ENCODE results near the gene SIPA1L3.

SIPA1L3 gene

DNA sequence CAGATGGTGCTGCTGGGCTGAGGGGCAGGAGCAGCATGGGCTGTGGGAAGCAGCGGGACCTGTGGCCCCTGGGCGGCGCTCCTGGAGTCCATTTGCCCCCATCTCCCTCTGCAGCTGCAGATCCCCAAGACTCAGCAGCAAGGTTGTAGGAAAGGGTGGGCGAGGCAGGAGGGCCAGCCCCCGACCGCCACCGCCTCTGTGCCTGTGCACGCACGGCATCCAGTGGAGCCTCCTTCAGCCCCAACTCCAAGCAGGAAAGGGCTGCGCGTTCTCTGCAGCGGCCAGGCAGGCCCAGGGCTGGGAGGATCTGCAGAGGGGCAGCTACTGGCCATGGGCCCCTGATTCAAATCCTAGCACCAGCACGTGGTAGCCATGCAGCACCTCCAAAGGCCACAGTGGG, 296.2 kb downstream of the SIPA1L3 start:
- no peak for DNase-seq (ENCODE audit: low spot score)
- TF ChIP-seq, protein P1, sequence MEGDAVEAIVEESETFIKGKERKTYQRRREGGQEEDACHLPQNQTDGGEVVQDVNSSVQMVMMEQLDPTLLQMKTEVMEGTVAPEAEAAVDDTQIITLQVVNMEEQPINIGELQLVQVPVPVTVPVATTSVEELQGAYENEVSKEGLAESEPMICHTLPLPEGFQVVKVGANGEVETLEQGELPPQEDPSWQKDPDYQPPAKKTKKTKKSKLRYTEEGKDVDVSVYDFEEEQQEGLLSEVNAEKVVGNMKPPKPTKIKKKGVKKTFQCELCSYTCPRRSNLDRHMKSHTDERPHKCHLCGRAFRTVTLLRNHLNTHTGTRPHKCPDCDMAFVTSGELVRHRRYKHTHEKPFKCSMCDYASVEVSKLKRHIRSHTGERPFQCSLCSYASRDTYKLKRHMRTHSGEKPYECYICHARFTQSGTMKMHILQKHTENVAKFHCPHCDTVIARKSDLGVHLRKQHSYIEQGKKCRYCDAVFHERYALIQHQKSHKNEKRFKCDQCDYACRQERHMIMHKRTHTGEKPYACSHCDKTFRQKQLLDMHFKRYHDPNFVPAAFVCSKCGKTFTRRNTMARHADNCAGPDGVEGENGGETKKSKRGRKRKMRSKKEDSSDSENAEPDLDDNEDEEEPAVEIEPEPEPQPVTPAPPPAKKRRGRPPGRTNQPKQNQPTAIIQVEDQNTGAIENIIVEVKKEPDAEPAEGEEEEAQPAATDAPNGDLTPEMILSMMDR (IDR thresholded peaks at IDR 0.05; ENCODE audit: extremely low read depth, insufficient read depth, missing control alignments): no peak
- in situ Hi-C loops (cut with MboI; ENCODE audit: low pct_unique_long_range_greater_than_20kb, low sequenced_read_pairs, unreplicated experiment): no loop called here

DNA sequence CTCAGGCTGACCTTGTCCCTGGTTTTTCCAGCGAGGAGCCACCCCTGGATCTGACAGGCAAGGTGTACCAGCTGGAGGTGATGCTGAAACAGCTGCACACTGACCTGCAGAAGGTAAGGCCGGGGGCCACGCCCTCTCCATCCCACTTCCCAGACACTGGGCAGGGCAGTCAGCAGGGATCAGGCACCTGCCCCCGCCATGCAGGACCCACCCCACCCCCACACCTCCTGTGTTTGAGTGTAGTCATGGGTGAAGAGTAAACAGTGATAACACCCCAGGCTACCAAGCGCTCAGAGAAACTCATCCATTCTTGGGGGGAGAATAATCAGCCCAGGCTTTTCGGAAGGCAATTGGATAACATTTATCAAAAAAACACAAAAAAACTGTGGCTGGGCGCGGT, 297.1 kb downstream of the SIPA1L3 start:
- TF ChIP-seq, protein P1 (IDR thresholded peaks at IDR 0.05; ENCODE audit: extremely low read depth, insufficient read depth, missing control alignments): no peak
- no peak for DNase-seq (ENCODE audit: low spot score)
- in situ Hi-C loops (cut with MboI; ENCODE audit: low pct_unique_long_range_greater_than_20kb, low sequenced_read_pairs, unreplicated experiment): no loop called here

DNA sequence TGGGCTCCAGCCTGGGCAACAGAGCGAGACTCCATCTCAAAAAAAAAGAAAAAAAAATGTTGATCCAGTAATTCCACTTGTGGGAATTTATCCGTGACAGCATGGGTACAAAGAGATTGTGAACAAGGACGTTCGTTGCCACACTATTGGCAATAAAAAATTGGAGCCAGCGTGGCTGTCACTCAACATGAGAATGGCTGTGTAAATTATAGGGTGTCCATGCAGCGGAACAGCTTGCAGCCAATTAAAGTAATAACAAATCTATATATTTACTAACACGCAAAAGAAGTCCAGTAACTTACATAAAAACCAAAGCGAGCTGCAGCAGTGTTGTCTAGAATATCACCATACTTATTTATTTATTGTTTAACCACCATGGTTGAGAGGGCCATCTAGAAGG, 297.7 kb downstream of the SIPA1L3 start:
- DNase-seq (ENCODE audit: low spot score): no peak
- in situ Hi-C loops (cut with MboI; ENCODE audit: low pct_unique_long_range_greater_than_20kb, low sequenced_read_pairs, unreplicated experiment): no loop called here

DNA sequence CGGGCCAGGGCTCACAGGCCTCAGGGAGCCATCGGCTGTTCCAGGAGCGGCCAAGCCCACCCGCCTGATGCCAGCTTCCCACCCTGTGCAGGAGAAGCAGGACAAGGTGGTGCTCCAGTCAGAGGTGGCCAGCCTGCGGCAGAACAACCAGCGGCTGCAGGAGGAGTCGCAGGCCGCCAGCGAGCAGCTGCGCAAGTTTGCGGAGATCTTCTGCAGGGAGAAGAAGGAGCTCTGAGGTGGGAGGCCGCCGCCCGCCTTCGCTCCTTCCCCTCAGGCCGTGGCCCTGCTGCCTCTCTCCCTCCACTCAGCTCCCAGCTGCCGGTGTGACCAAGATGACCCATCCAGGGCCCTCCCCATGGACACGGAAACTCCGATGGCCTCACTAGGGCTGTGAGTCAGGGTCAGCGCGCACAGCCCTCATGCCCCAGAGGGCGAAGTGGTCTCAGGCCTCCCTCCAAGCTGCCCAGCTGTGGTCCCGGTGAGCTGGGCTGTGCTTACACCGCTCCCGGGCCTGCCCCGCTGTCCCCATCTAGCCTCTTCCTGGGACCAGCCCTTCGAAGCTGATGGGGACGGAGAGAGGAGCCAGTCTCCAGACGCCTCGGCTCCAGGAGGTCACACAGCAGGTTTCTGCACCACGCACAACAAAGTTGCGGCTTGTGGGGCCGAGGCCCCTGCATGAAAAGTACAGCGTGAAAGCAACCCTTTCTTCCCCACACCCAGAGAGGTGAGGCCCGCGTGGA, 299.2 kb downstream of the SIPA1L3 start:
- in situ Hi-C loops (cut with MboI; ENCODE audit: low pct_unique_long_range_greater_than_20kb, low sequenced_read_pairs, unreplicated experiment): no loop called here
- no peak for DNase-seq (ENCODE audit: low spot score)
- TF ChIP-seq, protein P1 (IDR thresholded peaks at IDR 0.05; ENCODE audit: extremely low read depth, insufficient read depth, missing control alignments): no peak

More for the DNA sequence above, 297.7 kb downstream of the SIPA1L3 start:
- TF ChIP-seq, protein P1 (IDR thresholded peaks at IDR 0.05; ENCODE audit: extremely low read depth, insufficient read depth, missing control alignments): no peak

GRCh38 chr19:38206928-38207327, 299.9 kb downstream of the SIPA1L3 start:
- in situ Hi-C loops (cut with MboI; ENCODE audit: low pct_unique_long_range_greater_than_20kb, low sequenced_read_pairs, unreplicated experiment): no loop called here
- no peak for DNase-seq (ENCODE audit: low spot score)

GRCh38 chr19:38207543-38207942, 300.5 kb downstream of the SIPA1L3 start:
- in situ Hi-C loops (cut with MboI; ENCODE audit: low pct_unique_long_range_greater_than_20kb, low sequenced_read_pairs, unreplicated experiment): no loop called here
- TF ChIP-seq, protein P1 (IDR thresholded peaks at IDR 0.05; ENCODE audit: extremely low read depth, insufficient read depth, missing control alignments): no peak

More at GRCh38 chr19:38206928-38207327, 299.9 kb downstream of the SIPA1L3 start:
- TF ChIP-seq, protein P1 (IDR thresholded peaks at IDR 0.05; ENCODE audit: extremely low read depth, insufficient read depth, missing control alignments): no peak

More at GRCh38 chr19:38207543-38207942, 300.5 kb downstream of the SIPA1L3 start:
- DNase-seq (ENCODE audit: low spot score): no peak

All from GM13977 (cell line).